ENCODE data around the gene BANP. TPM values are rescaled to one million over a fixed set of nuclear protein-coding genes. Genes with fewer than 3 reads are reported as not detected.

The BANP gene
- total RNA-seq, 1 experiment from 2014 or later, result 34.5 TPM

DNA sequence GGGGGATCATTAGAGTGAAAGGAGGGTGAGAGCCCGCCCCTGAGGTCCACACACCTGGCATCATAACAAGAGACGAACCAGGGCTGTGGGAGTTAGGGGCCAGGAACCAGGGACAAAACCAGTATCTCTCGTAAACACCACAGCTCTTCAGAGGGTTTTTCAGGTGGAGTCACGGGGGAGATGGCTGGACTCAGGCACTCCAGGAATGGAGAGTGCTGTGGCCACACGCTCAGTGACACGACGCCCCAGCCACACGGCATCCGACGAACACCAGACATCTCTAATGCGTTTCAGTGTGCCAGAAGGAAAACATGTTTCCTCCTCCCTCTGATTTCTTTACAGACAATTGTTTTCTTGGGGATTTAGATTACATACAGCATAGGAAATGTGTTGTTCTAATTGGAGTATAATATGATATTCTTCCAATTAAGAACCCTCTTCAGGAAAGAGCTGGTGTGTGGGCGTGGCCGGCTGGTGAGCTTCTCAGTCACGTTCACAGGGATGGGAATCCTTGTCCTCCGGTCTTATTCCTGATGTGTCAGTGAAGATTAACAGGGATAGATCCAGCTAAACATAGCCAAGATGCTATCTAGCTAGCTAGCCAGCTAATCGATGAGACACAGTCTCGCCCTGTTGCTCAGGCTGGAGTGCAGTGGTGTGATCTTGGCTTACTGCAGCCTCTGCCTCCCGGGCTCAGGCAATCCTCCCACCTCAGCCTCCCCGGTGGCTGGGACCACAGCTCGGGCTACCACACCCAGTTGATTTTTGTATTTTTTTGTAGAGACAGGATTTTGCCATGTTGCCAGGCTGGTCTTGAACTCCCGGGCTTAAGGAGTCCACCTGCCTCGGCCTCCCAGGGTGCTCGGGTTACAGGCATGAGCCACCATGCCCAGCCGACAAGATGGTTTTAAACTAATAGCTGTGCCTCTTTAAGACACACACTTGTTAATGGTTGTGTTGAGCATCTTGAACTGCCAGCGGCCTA, 98.6 kb downstream of the BANP start:
- CTCF ChIA-PET, result no interaction called here
- DNase-seq (ENCODE audit: low spot score), result no peak
- TF ChIP-seq CREB1 (CRISPR knock-in tag; IDR thresholded peaks at IDR 0.05) (no peak), GRHL2 (CRISPR knock-in tag; IDR thresholded peaks at IDR 0.05; ENCODE audit: insufficient replicate concordance, severe bottlenecking) (no peak), NFYB (CRISPR knock-in tag; conservative IDR thresholded peaks at IDR 0.05; ENCODE audit: low read depth) (no peak), ZNF232 (CRISPR knock-in tag; IDR thresholded peaks at IDR 0.05) (no peak), MYBL2 (CRISPR knock-in tag; IDR thresholded peaks at IDR 0.05) (no peak), RELA (CRISPR knock-in tag; IDR thresholded peaks at IDR 0.05; ENCODE audit: borderline replicate concordance) (no peak), NR2C2 (CRISPR knock-in tag; IDR thresholded peaks at IDR 0.05) (no peak), ESRRA (CRISPR knock-in tag; IDR thresholded peaks at IDR 0.05; ENCODE audit: borderline replicate concordance) (no peak), TP53 (CRISPR knock-in tag; IDR thresholded peaks at IDR 0.05) (no peak)
- TF ChIP-seq, protein P1, sequence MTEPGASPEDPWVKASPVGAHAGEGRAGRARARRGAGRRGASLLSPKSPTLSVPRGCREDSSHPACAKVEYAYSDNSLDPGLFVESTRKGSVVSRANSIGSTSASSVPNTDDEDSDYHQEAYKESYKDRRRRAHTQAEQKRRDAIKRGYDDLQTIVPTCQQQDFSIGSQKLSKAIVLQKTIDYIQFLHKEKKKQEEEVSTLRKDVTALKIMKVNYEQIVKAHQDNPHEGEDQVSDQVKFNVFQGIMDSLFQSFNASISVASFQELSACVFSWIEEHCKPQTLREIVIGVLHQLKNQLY (CRISPR knock-in tag; IDR thresholded peaks at IDR 0.05), result no peak
- TF ChIP-seq, protein P2, sequence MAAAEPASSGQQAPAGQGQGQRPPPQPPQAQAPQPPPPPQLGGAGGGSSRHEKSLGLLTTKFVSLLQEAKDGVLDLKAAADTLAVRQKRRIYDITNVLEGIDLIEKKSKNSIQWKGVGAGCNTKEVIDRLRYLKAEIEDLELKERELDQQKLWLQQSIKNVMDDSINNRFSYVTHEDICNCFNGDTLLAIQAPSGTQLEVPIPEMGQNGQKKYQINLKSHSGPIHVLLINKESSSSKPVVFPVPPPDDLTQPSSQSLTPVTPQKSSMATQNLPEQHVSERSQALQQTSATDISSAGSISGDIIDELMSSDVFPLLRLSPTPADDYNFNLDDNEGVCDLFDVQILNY (CRISPR knock-in tag; IDR thresholded peaks at IDR 0.05), result no peak
- TF ChIP-seq, protein P3, sequence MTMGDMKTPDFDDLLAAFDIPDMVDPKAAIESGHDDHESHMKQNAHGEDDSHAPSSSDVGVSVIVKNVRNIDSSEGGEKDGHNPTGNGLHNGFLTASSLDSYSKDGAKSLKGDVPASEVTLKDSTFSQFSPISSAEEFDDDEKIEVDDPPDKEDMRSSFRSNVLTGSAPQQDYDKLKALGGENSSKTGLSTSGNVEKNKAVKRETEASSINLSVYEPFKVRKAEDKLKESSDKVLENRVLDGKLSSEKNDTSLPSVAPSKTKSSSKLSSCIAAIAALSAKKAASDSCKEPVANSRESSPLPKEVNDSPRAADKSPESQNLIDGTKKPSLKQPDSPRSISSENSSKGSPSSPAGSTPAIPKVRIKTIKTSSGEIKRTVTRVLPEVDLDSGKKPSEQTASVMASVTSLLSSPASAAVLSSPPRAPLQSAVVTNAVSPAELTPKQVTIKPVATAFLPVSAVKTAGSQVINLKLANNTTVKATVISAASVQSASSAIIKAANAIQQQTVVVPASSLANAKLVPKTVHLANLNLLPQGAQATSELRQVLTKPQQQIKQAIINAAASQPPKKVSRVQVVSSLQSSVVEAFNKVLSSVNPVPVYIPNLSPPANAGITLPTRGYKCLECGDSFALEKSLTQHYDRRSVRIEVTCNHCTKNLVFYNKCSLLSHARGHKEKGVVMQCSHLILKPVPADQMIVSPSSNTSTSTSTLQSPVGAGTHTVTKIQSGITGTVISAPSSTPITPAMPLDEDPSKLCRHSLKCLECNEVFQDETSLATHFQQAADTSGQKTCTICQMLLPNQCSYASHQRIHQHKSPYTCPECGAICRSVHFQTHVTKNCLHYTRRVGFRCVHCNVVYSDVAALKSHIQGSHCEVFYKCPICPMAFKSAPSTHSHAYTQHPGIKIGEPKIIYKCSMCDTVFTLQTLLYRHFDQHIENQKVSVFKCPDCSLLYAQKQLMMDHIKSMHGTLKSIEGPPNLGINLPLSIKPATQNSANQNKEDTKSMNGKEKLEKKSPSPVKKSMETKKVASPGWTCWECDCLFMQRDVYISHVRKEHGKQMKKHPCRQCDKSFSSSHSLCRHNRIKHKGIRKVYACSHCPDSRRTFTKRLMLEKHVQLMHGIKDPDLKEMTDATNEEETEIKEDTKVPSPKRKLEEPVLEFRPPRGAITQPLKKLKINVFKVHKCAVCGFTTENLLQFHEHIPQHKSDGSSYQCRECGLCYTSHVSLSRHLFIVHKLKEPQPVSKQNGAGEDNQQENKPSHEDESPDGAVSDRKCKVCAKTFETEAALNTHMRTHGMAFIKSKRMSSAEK (CRISPR knock-in tag; IDR thresholded peaks at IDR 0.05; ENCODE audit: borderline replicate concordance), result no peak
- TF ChIP-seq, protein P4, sequence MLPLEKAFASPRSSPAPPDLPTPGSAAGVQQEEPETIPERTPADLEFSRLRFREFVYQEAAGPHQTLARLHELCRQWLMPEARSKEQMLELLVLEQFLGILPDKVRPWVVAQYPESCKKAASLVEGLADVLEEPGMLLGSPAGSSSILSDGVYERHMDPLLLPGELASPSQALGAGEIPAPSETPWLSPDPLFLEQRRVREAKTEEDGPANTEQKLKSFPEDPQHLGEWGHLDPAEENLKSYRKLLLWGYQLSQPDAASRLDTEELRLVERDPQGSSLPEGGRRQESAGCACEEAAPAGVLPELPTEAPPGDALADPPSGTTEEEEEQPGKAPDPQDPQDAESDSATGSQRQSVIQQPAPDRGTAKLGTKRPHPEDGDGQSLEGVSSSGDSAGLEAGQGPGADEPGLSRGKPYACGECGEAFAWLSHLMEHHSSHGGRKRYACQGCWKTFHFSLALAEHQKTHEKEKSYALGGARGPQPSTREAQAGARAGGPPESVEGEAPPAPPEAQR (CRISPR knock-in tag; IDR thresholded peaks at IDR 0.05), result no peak
- TF ChIP-seq, protein P5, sequence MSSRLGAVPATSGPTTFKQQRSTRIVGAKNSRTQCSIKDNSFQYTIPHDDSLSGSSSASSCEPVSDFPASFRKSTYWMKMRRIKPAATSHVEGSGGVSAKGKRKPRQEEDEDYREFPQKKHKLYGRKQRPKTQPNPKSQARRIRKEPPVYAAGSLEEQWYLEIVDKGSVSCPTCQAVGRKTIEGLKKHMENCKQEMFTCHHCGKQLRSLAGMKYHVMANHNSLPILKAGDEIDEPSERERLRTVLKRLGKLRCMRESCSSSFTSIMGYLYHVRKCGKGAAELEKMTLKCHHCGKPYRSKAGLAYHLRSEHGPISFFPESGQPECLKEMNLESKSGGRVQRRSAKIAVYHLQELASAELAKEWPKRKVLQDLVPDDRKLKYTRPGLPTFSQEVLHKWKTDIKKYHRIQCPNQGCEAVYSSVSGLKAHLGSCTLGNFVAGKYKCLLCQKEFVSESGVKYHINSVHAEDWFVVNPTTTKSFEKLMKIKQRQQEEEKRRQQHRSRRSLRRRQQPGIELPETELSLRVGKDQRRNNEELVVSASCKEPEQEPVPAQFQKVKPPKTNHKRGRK (CRISPR knock-in tag; IDR thresholded peaks at IDR 0.05; ENCODE audit: borderline replicate concordance), result no peak
- TF ChIP-seq, protein P6, sequence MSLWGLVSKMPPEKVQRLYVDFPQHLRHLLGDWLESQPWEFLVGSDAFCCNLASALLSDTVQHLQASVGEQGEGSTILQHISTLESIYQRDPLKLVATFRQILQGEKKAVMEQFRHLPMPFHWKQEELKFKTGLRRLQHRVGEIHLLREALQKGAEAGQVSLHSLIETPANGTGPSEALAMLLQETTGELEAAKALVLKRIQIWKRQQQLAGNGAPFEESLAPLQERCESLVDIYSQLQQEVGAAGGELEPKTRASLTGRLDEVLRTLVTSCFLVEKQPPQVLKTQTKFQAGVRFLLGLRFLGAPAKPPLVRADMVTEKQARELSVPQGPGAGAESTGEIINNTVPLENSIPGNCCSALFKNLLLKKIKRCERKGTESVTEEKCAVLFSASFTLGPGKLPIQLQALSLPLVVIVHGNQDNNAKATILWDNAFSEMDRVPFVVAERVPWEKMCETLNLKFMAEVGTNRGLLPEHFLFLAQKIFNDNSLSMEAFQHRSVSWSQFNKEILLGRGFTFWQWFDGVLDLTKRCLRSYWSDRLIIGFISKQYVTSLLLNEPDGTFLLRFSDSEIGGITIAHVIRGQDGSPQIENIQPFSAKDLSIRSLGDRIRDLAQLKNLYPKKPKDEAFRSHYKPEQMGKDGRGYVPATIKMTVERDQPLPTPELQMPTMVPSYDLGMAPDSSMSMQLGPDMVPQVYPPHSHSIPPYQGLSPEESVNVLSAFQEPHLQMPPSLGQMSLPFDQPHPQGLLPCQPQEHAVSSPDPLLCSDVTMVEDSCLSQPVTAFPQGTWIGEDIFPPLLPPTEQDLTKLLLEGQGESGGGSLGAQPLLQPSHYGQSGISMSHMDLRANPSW (CRISPR knock-in tag; conservative IDR thresholded peaks at IDR 0.05; ENCODE audit: low read depth), result no peak

More for the DNA sequence above, 98.6 kb downstream of the BANP start:
- no peak overlapping the region for H3K4me3 Mint-ChIP-seq
- H3K27ac Mint-ChIP-seq, result 0 out of 2 replicates have a peak overlapping the region, but pooled peaks have one; percentile 60
- H3K27me3 Mint-ChIP-seq (ENCODE audit: low read depth), result no peaks in the 10 kb centered on the region
- peaks cover 3% of the 10 kb centered on the region; the same call in 1 of the 2 replicates for H3K9me3 Mint-ChIP-seq
- H3K36me3 Mint-ChIP-seq, result peaks cover 35% of the 10 kb centered on the region
- no peaks in the 10 kb centered on the region for H3K4me1 Mint-ChIP-seq
- no peak for ATAC-seq
- POLR2A ChIA-PET, result no interaction called here

Data from WTC11 (cell line).